ENCODE measurements around the gene OR4K15. TPM values are rescaled to one million over a fixed set of nuclear protein-coding genes. Genes with fewer than 3 reads are reported as not detected.

The OR4K15 gene
- total RNA-seq, 1 donor from 2014 or later: not detected

DNA sequence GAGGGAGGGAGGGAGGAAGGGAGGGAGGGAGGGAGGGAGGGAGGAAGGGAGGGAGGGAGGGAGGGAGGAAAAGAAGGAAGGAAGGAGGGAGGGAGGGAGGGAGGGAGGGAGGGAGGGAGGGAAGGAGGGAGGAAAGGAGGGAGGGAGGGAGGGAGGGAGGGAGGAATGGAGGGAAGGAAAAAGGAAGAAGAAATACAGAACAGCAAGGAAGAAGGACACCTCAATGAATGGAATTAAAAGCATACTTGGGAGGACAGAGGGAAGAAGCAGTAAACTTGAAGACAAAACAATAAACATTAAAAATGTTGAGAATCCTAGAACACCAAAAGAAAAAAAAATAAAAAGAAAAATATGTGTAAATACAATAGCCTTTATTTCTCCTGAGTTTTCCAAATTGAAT is 32.8 kb downstream of the OR4K15 start:
- no peaks in the 10 kb centered on the region for H3K36me3 ChIP-seq (ENCODE audit: control insufficient read depth in 3 of 3, insufficient read depth in 3 of 3, low read length in 3 of 3)
- H3K9ac ChIP-seq (ENCODE audit: low read depth in 1 of 3, low read length in 3 of 3): no peak overlapping the region
- H3K4me3 ChIP-seq (ENCODE audit: low read length in 3 of 3): no peak overlapping the region
- H3K9me3 ChIP-seq (ENCODE audit: control insufficient read depth in 3 of 3, low read length in 3 of 3): peaks cover 0 to 3% (median 0%) of the 10 kb centered on the region in 3 donors
- no peaks in the 10 kb centered on the region for H3K27me3 ChIP-seq (ENCODE audit: control insufficient read depth in 3 of 3, insufficient read depth in 3 of 3, low read length in 3 of 3)
- H3K27ac ChIP-seq (ENCODE audit: low read depth, low read length): no peak overlapping the region
- H3K4me1 ChIP-seq (ENCODE audit: control insufficient read depth in 3 of 3, insufficient read depth in 3 of 3, low read length in 3 of 3): no peaks in the 10 kb centered on the region

DNA sequence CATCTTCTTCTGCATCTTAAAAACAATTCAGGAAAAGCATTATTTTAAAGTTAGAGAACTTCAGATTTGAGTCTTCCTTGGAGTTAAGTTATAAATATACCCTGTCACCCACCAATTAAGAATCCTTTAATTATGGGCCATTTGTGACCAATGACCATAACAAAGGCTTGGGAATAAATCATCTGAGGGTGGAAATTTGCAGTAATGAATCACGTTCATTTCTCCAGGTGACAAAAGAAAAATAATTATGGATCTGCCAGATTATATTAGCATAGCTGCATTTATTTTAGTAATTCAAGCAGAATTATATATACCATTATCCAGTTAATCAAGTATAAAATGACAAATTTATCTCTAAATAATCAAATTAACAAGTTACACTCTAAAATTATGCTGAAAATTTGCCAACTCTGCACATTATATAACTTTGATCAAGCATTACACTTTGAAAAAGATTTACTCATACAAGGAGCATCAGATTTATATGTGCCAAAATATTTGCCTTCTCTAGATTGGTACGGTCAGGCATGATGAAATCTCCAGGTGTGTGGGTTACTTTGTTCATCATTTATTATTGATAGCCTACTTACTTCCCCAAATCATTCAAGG is 44.0 kb downstream of the OR4K15 start, which contains the start of gene OR4K14:
OR4K14 (minus strand) TSS at position 51 of the 609 bp plus-strand sequence. CDS start 4,114 bp downstream, outside the sequence.
- Histone ChIP-seq H3K9me3 (ENCODE audit: control insufficient read depth in 3 of 3, low read length in 3 of 3) (peaks cover 0 to 3% (median under 1%) of the 10 kb centered on the region in 3 donors), H3K4me1 (ENCODE audit: control insufficient read depth in 3 of 3, insufficient read depth in 3 of 3, low read length in 3 of 3) (no peaks in the 10 kb centered on the region), H3K27ac (ENCODE audit: low read depth, low read length) (no peak within 1 kb of the TSS), H3K9ac (ENCODE audit: low read depth in 1 of 3, low read length in 3 of 3) (no peak within 1 kb of the TSS), H3K27me3 (ENCODE audit: control insufficient read depth in 3 of 3, insufficient read depth in 3 of 3, low read length in 3 of 3) (no peaks in the 10 kb centered on the region), H3K4me3 (ENCODE audit: low read length in 3 of 3) (no peak within 1 kb of the TSS), H3K36me3 (ENCODE audit: control insufficient read depth in 3 of 3, insufficient read depth in 3 of 3, low read length in 3 of 3) (no peaks in the 10 kb centered on the region)

Other genes with a start within 250 kb of the OR4K15 start
- gene OR4Q3, start 232.0 kb upstream of the OR4K15 start, total RNA-seq: not detected
- gene OR4M1, start 202.1 kb upstream of the OR4K15 start, total RNA-seq: not detected
- gene OR4N2, start 171.8 kb upstream of the OR4K15 start, total RNA-seq: not detected
- gene OR4K2, start 100.4 kb upstream of the OR4K15 start, total RNA-seq: not detected
- not detected for gene OR4K5, start 55.0 kb upstream of the OR4K15 start, total RNA-seq
- gene OR4K1, start 44.7 kb upstream of the OR4K15 start, total RNA-seq: not detected
- gene OR4Q2, start 26.6 kb downstream of the OR4K15 start, total RNA-seq: not detected
- not detected for gene OR4K14, start 43.7 kb downstream of the OR4K15 start, total RNA-seq
- gene OR4K13, start 60.4 kb downstream of the OR4K15 start, total RNA-seq: not detected
- not detected for gene OR4L1, start 84.5 kb downstream of the OR4K15 start, total RNA-seq
- gene OR4K17, start 135.1 kb downstream of the OR4K15 start, total RNA-seq: not detected
- not detected for gene OR4N5, start 163.2 kb downstream of the OR4K15 start, total RNA-seq
- not detected for gene OR11G2, start 215.3 kb downstream of the OR4K15 start, total RNA-seq
- not detected for gene OR11H6, start 248.1 kb downstream of the OR4K15 start, total RNA-seq